Endodermal cell (in vitro differentiated cells): Measurements from ENCODE around the gene BGN. TPM values are rescaled to one million over a fixed set of nuclear protein-coding genes. Genes with fewer than 3 reads are reported as not detected.

Source experiments
- DNase-seq: peaks from one replicate; pipeline ENCODE4 v3.0.0-alpha.2; 2017
- H3K27ac ChIP-seq: 2 replicates; pipeline ENCODE4 v1.5.1; 2013; ENCODE audit warnings: mild to moderate bottlenecking, low read depth, low read length, moderate library complexity
- H3K27me3 ChIP-seq: 2 replicates; pipeline ENCODE4 v1.6.1; 2013; ENCODE audit warnings: mild to moderate bottlenecking, low read length, moderate library complexity; ENCODE audit not compliant: insufficient read depth, control insufficient read depth, poor library complexity, severe bottlenecking
- H3K36me3 ChIP-seq: 2 replicates; pipeline ENCODE4 v1.7.0; 2013; ENCODE audit warnings: mild to moderate bottlenecking, low read length, moderate library complexity; ENCODE audit not compliant: control insufficient read depth, insufficient read depth
- H3K4me1 ChIP-seq: one replicate; pipeline ENCODE4 v1.7.0; 2013; ENCODE audit warnings: low read length; ENCODE audit not compliant: control insufficient read depth, insufficient read depth
- H3K4me3 ChIP-seq: 2 replicates; pipeline ENCODE4 v1.5.1; 2013; ENCODE audit warnings: mild to moderate bottlenecking, low read length, moderate library complexity
- H3K9ac ChIP-seq: 2 replicates; pipeline ENCODE4 v1.6.1; 2013; ENCODE audit warnings: mild to moderate bottlenecking, low read length, moderate library complexity; ENCODE audit not compliant: poor library complexity, severe bottlenecking; ENCODE audit errors: extremely low read depth
- H3K9me3 ChIP-seq: 2 replicates; pipeline ENCODE4 v1.6.1; 2013; ENCODE audit warnings: mild to moderate bottlenecking, low read length, moderate library complexity; ENCODE audit not compliant: control insufficient read depth
- H3K27ac Mint-ChIP-seq: 2 replicates; pipeline ENCODE4 v1.8.0; 2020; ENCODE audit warnings: mixed read lengths
- H3K27me3 Mint-ChIP-seq: 2 replicates; pipeline ENCODE4 v1.8.0; 2021; ENCODE audit warnings: mild to moderate bottlenecking, mixed read lengths; ENCODE audit not compliant: insufficient read depth
- H3K36me3 Mint-ChIP-seq: 2 replicates; pipeline ENCODE4 v1.8.0; 2020; ENCODE audit warnings: low read depth, mixed read lengths
- H3K4me1 Mint-ChIP-seq: 2 replicates; pipeline ENCODE4 v1.8.0; 2020; ENCODE audit warnings: mixed read lengths
- H3K4me3 Mint-ChIP-seq: 2 replicates; pipeline ENCODE4 v1.8.0; 2020; ENCODE audit warnings: mild to moderate bottlenecking, moderate library complexity, mixed read lengths
- H3K9me3 Mint-ChIP-seq: 2 replicates; pipeline ENCODE4 v1.8.0; 2020; ENCODE audit warnings: mild to moderate bottlenecking, mixed read lengths
- WGBS, 2 experiments: methylation state at CpG; one replicate each; pipeline versions ENCODE4 v1.1.5 to v1.1.7; 2013; ENCODE audit warnings: missing lambda C conversion rate in 2 of 2, mixed read lengths in 1 of 2; ENCODE audit not compliant: insufficient coverage in 1 of 2, insufficient read length in 1 of 2; 5-methylcytosine and 5-hydroxymethylcytosine counted together
- total RNA-seq, 2 donors: library from RNA; stranded (reverse); fragmentation: NEBNext Ultra II Directional in 1 of 2; extraction: Animal tissue kit (Norgen Biotek cat#: 25700) in 1 of 2; gene quantifications; 2 replicates in 1 of 2; 3 replicates in 1 of 2; pipeline ENCODE4 v1.2.1, GENCODE V29; 2021
- TF ChIP-seq, protein P1 (sequence below): fragments of 200-600 bp; sonication (generic); conservative IDR thresholded peaks from 2 replicates; pipeline ENCODE4 v1.5.0; 2021; ENCODE audit warnings: antibody characterized with exemption, mild to moderate bottlenecking

The BGN gene
- total RNA-seq, 2 donors from 2014 or later, result 1.2 to 1.6 TPM

DNA sequence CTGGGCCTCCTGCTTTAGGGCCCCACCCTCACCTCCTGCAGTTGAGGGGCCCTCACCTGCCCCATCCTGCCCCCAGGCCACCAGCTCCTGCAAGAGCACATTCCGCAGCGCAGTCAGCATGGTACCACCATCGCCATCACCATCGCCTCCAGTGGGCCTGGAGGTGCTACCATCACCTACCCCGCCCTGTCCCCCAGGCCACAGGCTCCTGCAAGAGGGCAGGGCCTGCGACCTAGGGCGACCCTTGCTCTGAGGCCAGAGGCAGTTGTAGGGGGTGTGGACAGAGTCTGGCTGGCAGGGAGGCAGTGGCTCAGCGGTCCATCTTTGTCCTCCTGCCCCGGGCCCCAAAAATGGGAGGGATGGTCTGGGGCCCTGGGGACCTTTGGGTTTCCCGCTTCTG is 20.5 kb upstream of the BGN start:
- H3K4me1 Mint-ChIP-seq, result peaks cover 2% of the 10 kb centered on the region
- WGBS, 2 experiments, result 87% methylated on average over 9 of the region's 10 CpGs; no CpG with 5 or more reads in 1 of the 2 experiments

DNA sequence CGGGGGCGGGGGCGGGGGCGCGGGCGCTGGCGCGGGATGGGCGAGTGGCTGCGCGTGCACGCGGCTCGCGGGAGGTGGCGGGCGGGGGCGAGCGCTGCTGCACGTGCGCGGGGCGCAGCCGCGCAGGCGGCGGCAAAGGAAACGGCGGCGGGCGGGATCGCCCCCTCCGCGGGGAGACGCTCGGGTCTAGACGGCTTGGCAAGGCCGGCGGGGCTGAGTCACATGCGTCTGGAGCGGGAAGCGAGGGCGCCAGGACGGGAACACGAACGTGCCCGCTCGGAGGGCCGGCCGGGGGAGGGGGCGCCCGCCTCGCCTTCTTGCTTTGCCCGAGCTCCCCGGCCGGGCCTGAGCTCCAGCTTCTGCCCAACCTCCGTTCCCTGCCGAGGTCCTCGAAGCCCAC is 20.1 kb upstream of the BGN start:
- 5 to 21% methylated on average over 4 to 59 of the region's 59 CpGs for WGBS, 2 experiments
- Histone ChIP-seq H3K9me3 (no peaks in the 10 kb centered on the region), H3K9ac (no peak overlapping the region), H3K27ac (no peak overlapping the region), H3K4me1 (no peaks in the 10 kb centered on the region), H3K27me3 (peaks cover 9% of the 10 kb centered on the region), H3K36me3 (no peaks in the 10 kb centered on the region), H3K4me3 (no peak overlapping the region)
- no peak overlapping the region for H3K27ac Mint-ChIP-seq
- TF ChIP-seq, protein P1, sequence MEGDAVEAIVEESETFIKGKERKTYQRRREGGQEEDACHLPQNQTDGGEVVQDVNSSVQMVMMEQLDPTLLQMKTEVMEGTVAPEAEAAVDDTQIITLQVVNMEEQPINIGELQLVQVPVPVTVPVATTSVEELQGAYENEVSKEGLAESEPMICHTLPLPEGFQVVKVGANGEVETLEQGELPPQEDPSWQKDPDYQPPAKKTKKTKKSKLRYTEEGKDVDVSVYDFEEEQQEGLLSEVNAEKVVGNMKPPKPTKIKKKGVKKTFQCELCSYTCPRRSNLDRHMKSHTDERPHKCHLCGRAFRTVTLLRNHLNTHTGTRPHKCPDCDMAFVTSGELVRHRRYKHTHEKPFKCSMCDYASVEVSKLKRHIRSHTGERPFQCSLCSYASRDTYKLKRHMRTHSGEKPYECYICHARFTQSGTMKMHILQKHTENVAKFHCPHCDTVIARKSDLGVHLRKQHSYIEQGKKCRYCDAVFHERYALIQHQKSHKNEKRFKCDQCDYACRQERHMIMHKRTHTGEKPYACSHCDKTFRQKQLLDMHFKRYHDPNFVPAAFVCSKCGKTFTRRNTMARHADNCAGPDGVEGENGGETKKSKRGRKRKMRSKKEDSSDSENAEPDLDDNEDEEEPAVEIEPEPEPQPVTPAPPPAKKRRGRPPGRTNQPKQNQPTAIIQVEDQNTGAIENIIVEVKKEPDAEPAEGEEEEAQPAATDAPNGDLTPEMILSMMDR, result no peak
- H3K27me3 Mint-ChIP-seq, result peaks cover 19% of the 10 kb centered on the region
- peak; percentile 68 for DNase-seq
- no peak overlapping the region for H3K4me3 Mint-ChIP-seq
- H3K9me3 Mint-ChIP-seq, result peaks cover 47% of the 10 kb centered on the region
- no peaks in the 10 kb centered on the region for H3K36me3 Mint-ChIP-seq
- H3K4me1 Mint-ChIP-seq, result peaks cover 2% of the 10 kb centered on the region

More for the DNA sequence above, 20.5 kb upstream of the BGN start:
- DNase-seq, result no peak
- Mint-ChIP-seq H3K27ac (no peak overlapping the region), H3K9me3 (peaks cover 51% of the 10 kb centered on the region), H3K4me3 (no peak overlapping the region), H3K27me3 (peaks cover 19% of the 10 kb centered on the region), H3K36me3 (no peaks in the 10 kb centered on the region)
- H3K9me3 ChIP-seq, result no peaks in the 10 kb centered on the region
- no peak overlapping the region for H3K27ac ChIP-seq
- no peak overlapping the region for H3K9ac ChIP-seq
- peaks cover 9% of the 10 kb centered on the region for H3K27me3 ChIP-seq
- no peak overlapping the region for H3K4me3 ChIP-seq
- H3K4me1 ChIP-seq, result no peaks in the 10 kb centered on the region
- no peaks in the 10 kb centered on the region for H3K36me3 ChIP-seq
- TF ChIP-seq, protein P1, result no peak

DNA sequence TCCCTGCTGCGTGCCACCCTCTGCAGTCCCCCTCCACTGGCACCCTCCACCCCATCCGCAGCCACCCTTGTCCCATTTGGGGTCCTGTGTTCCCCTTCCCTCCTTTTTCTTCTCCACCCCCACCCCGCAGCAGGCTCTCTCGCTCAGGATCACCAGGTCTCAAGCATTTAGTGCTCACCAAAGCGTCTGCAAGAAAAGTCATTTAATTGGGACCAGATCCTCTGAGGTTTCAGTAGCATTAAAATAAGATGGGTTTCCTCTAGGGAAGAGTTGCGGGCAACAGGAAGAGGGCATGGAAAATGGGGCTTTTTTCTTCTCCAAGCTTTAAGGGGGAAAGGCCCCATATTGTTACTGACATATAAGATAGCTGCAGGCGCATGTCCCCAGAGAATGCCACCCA is 19.5 kb upstream of the BGN start:
- no peak overlapping the region for H3K4me3 ChIP-seq
- 94% methylated on average over 7 of the region's 7 CpGs; no CpG with 5 or more reads in 1 of the 2 experiments for WGBS, 2 experiments
- no peak overlapping the region for H3K9ac ChIP-seq
- Mint-ChIP-seq H3K36me3 (no peaks in the 10 kb centered on the region), H3K27me3 (peaks cover 19% of the 10 kb centered on the region), H3K9me3 (peaks cover 44% of the 10 kb centered on the region), H3K4me1 (peaks cover 2% of the 10 kb centered on the region), H3K27ac (no peak overlapping the region), H3K4me3 (no peak overlapping the region)
- TF ChIP-seq, protein P1, result no peak
- no peaks in the 10 kb centered on the region for H3K4me1 ChIP-seq
- peaks cover 9% of the 10 kb centered on the region for H3K27me3 ChIP-seq
- no peaks in the 10 kb centered on the region for H3K36me3 ChIP-seq
- no peak for DNase-seq
- H3K27ac ChIP-seq, result no peak overlapping the region
- no peaks in the 10 kb centered on the region for H3K9me3 ChIP-seq
